Caco-2 (cell line): ENCODE measurements around the gene RUNX2. TPM values are rescaled to one million over a fixed set of nuclear protein-coding genes. Genes with fewer than 3 reads are reported as not detected.

Experiments
- BruUV-seq: library from RNA; stranded (reverse); fragments of 400-500 nt; replicated peaks from 2 replicates; lab custom pipeline; 2021; lab: Mats Ljungman, UMichigan
- CTCF ChIA-PET: fragments of 300-600 bp; sonication (Branson Sonifier 250); formaldehyde crosslinking; loops from one replicate; lab custom pipeline; 2022; ENCODE audit warnings: antibody characterized with exemption; lab: Charles Lee
- POLR2A ChIA-PET: fragments of 300-600 bp; sonication (Branson Sonifier 250); formaldehyde crosslinking; loops from one replicate; lab custom pipeline; 2022; ENCODE audit warnings: antibody characterized with exemption; lab: Charles Lee
- DNase-seq, 2 experiments: peaks; one replicate each; pipeline versions ENCODE4 v3.0.0 to v3.0.0-alpha.2; 2020 to 2022
- H3K27me3 ChIP-seq: replicated peaks from 2 replicates; pipeline ENCODE4 v1.6.0; 2011; ENCODE audit warnings: low read length; ENCODE audit not compliant: control insufficient read depth, insufficient read depth
- H3K36me3 ChIP-seq: 2 replicates; pipeline ENCODE4 v1.5.1; 2011; ENCODE audit warnings: low read length; ENCODE audit not compliant: control insufficient read depth, insufficient read depth
- H3K4me1 ChIP-seq: fragments of 250-450 bp; sonication (Bioruptor Pico); 2 replicates; pipeline ENCODE4 v1.5.1; 2020; ENCODE audit warnings: mild to moderate bottlenecking
- H3K4me3 ChIP-seq: 2 replicates; pipeline ENCODE4 v1.5.1; 2011; ENCODE audit warnings: low read depth, mild to moderate bottlenecking, control low read depth, low read length
- H3K9me3 ChIP-seq: fragments of 250-450 bp; sonication (Bioruptor Pico); 2 replicates; pipeline ENCODE4 v1.5.1; 2020; ENCODE audit warnings: mild to moderate bottlenecking, moderate library complexity
- H3K27ac Mint-ChIP-seq: one replicate; pipeline ENCODE4 v1.8.0; 2022; ENCODE audit warnings: mixed read lengths; ENCODE audit not compliant: unreplicated experiment
- H3K27me3 Mint-ChIP-seq: one replicate; pipeline ENCODE4 v1.8.0; 2022; ENCODE audit warnings: mixed read lengths; ENCODE audit not compliant: insufficient read depth, unreplicated experiment
- H3K36me3 Mint-ChIP-seq: one replicate; pipeline ENCODE4 v1.8.0; 2022; ENCODE audit warnings: mild to moderate bottlenecking, mixed read lengths; ENCODE audit not compliant: insufficient read depth, unreplicated experiment
- H3K4me1 Mint-ChIP-seq: one replicate; pipeline ENCODE4 v1.8.0; 2022; ENCODE audit warnings: low read depth, mixed read lengths; ENCODE audit not compliant: unreplicated experiment
- H3K4me3 Mint-ChIP-seq: one replicate; pipeline ENCODE4 v1.8.0; 2022; ENCODE audit warnings: mild to moderate bottlenecking, moderate library complexity, mixed read lengths; ENCODE audit not compliant: unreplicated experiment
- H3K9me3 Mint-ChIP-seq: one replicate; pipeline ENCODE4 v1.8.0; 2022; ENCODE audit warnings: mixed read lengths; ENCODE audit not compliant: unreplicated experiment
- intact Hi-C: fragments of 100-400 bp; cut with micrococcal nuclease; formaldehyde crosslinking; loops from one replicate; pipeline ENCODE4 v1.10.0; 2022; ENCODE audit not compliant: unreplicated experiment
- total RNA-seq: library from RNA; stranded (reverse); gene quantifications from 2 replicates; pipeline ENCODE4 v1.2.3, GENCODE V29; 2022
- TF ChIP-seq, protein P1 (sequence below), 2 experiments: fragments of 200-600 bp in 1 of 2; IDR thresholded peaks; 1 replicate in 1 of 2; 2 replicates in 1 of 2; pipeline versions ENCODE4 v1.5.1 to v1.8.0; 2011 to 2022; ENCODE audit warnings: antibody characterized with exemption in 1 of 2, control low read depth in 1 of 2, inconsistent platforms in 1 of 2, low read depth in 1 of 2, low read length in 1 of 2, mild to moderate bottlenecking in 1 of 2, moderate library complexity in 1 of 2; ENCODE audit not compliant: insufficient read depth in 1 of 2, severe bottlenecking in 1 of 2, unreplicated experiment in 1 of 2

RUNX2 gene
- total RNA-seq, 1 experiment from 2014 or later, result not detected

DNA sequence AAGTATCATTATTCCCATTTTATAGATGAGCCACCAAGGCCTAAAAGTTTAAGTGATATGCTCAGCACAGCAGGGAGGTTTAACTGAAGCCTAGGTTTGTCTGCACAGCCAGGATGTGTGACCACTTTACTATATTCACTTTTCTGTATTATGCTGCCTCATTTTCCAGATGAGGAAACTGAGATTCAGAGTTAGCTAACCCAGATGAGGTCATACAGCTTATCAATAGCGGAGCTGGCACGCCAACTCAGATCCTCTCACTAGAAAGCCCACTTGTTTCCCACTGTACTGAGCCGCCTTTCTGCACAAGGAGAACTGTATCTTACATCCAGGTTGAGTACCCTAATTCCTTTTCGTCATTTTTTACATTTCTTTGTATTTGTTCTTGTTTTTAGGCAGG lies 181.3 kb downstream of the RUNX2 start:
- TF ChIP-seq, protein P1, sequence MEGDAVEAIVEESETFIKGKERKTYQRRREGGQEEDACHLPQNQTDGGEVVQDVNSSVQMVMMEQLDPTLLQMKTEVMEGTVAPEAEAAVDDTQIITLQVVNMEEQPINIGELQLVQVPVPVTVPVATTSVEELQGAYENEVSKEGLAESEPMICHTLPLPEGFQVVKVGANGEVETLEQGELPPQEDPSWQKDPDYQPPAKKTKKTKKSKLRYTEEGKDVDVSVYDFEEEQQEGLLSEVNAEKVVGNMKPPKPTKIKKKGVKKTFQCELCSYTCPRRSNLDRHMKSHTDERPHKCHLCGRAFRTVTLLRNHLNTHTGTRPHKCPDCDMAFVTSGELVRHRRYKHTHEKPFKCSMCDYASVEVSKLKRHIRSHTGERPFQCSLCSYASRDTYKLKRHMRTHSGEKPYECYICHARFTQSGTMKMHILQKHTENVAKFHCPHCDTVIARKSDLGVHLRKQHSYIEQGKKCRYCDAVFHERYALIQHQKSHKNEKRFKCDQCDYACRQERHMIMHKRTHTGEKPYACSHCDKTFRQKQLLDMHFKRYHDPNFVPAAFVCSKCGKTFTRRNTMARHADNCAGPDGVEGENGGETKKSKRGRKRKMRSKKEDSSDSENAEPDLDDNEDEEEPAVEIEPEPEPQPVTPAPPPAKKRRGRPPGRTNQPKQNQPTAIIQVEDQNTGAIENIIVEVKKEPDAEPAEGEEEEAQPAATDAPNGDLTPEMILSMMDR (IDR thresholded peaks at IDR 0.05; ENCODE audit: insufficient read depth in 1 of 2, low read depth in 1 of 2, low read length in 1 of 2, severe bottlenecking in 1 of 2, unreplicated experiment in 1 of 2), result no peak
- Mint-ChIP-seq H3K9me3 (no peaks in the 10 kb centered on the region), H3K4me3 (no peak overlapping the region), H3K27ac (no peak overlapping the region), H3K36me3 (no peaks in the 10 kb centered on the region), H3K4me1 (peaks cover 10% of the 10 kb centered on the region), H3K27me3 (no peaks in the 10 kb centered on the region)
- Histone ChIP-seq H3K4me1 (no peaks in the 10 kb centered on the region; the same call in 1 of the 2 replicates), H3K36me3 (no peaks in the 10 kb centered on the region), H3K4me3 (no peak overlapping the region), H3K27me3 (no peaks in the 10 kb centered on the region), H3K9me3 (no peaks in the 10 kb centered on the region)
- BruUV-seq, result no TSS peak
- intact Hi-C loops, result no loop called here
- CTCF ChIA-PET, result no interaction called here
- DNase-seq, result no peak
- POLR2A ChIA-PET, result no interaction called here

DNA sequence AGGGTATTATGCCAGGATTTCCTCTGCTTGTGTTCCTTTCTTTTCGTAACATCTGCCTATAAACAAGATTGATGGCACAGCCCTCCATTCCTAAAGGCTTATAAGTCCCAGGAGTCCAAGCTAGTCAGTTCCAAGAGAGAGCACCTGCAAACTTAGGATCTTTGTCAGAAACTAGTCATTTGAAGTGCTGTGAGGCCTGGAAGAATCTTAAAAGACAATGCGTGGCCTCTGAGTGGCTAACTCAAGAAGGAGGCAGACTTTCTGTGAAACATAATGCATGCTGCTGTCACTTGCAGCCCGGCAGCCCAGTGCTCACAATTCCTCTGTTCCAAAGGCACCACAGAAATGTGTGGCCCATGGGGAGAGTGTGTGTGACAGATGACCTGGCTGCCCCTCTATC lies 184.6 kb downstream of the RUNX2 start:
- DNase-seq, result no peak
- no peaks in the 10 kb centered on the region for H3K36me3 Mint-ChIP-seq
- H3K4me1 ChIP-seq, result no peaks in the 10 kb centered on the region; the same call in 1 of the 2 replicates
- no peak overlapping the region for H3K27ac Mint-ChIP-seq
- no peak overlapping the region for H3K4me3 ChIP-seq
- H3K9me3 Mint-ChIP-seq, result no peaks in the 10 kb centered on the region
- intact Hi-C loops, result no loop called here
- no peaks in the 10 kb centered on the region for H3K27me3 Mint-ChIP-seq
- no peaks in the 10 kb centered on the region for H3K4me1 Mint-ChIP-seq
- ChIA-PET POLR2A (no interaction called here), CTCF (no interaction called here)
- no peak overlapping the region for H3K4me3 Mint-ChIP-seq
- BruUV-seq, result no TSS peak
- no peaks in the 10 kb centered on the region for H3K9me3 ChIP-seq
- TF ChIP-seq, protein P1 (IDR thresholded peaks at IDR 0.05; ENCODE audit: insufficient read depth in 1 of 2, low read depth in 1 of 2, low read length in 1 of 2, severe bottlenecking in 1 of 2, unreplicated experiment in 1 of 2), result no peak
- no peaks in the 10 kb centered on the region for H3K27me3 ChIP-seq
- H3K36me3 ChIP-seq, result no peaks in the 10 kb centered on the region

DNA sequence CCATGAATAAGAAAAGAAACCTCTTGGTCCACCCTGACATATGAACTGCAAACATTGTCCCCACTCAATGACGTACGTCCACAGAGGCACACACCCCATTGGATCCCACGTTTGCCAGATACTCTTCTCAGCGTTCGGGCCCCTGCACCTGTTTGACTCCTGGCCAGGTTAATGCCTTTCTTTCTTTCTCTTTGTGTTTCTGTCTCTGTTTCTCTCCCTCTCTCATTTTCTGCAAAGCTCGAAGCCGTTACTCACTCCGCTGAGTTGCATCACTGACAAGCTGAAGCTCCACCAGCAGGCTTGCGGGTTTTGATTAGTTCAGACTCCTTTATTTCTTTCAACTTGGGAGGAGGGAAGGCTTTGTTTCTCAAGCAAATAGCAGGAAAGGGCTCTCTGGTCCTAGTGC lies 185.1 kb downstream of the RUNX2 start:
- BruUV-seq, result no TSS peak
- intact Hi-C loops, result no loop called here
- DNase-seq, result no peak
- Mint-ChIP-seq H3K36me3 (no peaks in the 10 kb centered on the region), H3K27me3 (no peaks in the 10 kb centered on the region), H3K4me3 (no peak overlapping the region), H3K4me1 (no peaks in the 10 kb centered on the region), H3K27ac (no peak overlapping the region), H3K9me3 (no peaks in the 10 kb centered on the region)
- POLR2A ChIA-PET, result no interaction called here
- Histone ChIP-seq H3K4me3 (no peak overlapping the region), H3K4me1 (no peaks in the 10 kb centered on the region; the same call in 1 of the 2 replicates), H3K27me3 (no peaks in the 10 kb centered on the region), H3K9me3 (no peaks in the 10 kb centered on the region), H3K36me3 (no peaks in the 10 kb centered on the region)
- TF ChIP-seq, protein P1 (IDR thresholded peaks at IDR 0.05; ENCODE audit: insufficient read depth in 1 of 2, low read depth in 1 of 2, low read length in 1 of 2, severe bottlenecking in 1 of 2, unreplicated experiment in 1 of 2), result no peak
- CTCF ChIA-PET, result no interaction called here
